ENCODE data around the gene ARAF.

DNA sequence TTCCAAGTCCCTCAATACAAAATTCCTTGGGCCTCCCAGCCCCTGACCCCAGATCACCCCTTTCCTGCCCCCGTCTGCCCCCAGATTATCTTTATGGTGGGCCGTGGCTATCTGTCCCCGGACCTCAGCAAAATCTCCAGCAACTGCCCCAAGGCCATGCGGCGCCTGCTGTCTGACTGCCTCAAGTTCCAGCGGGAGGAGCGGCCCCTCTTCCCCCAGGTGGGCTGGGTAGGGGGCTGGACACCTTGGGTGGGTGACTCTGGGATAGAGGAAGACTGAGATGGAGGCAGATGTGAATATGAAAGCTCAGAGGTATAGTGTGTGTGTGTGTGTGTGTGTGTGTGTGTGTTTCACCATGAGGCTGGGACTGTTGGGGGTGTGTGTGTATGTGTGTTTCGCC lies 9.8 kb downstream of the ARAF start:
- TF ChIP-seq, protein P1, sequence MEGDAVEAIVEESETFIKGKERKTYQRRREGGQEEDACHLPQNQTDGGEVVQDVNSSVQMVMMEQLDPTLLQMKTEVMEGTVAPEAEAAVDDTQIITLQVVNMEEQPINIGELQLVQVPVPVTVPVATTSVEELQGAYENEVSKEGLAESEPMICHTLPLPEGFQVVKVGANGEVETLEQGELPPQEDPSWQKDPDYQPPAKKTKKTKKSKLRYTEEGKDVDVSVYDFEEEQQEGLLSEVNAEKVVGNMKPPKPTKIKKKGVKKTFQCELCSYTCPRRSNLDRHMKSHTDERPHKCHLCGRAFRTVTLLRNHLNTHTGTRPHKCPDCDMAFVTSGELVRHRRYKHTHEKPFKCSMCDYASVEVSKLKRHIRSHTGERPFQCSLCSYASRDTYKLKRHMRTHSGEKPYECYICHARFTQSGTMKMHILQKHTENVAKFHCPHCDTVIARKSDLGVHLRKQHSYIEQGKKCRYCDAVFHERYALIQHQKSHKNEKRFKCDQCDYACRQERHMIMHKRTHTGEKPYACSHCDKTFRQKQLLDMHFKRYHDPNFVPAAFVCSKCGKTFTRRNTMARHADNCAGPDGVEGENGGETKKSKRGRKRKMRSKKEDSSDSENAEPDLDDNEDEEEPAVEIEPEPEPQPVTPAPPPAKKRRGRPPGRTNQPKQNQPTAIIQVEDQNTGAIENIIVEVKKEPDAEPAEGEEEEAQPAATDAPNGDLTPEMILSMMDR (IDR thresholded peaks at IDR 0.05): no peak
- TF ChIP-seq ZFX (IDR thresholded peaks at IDR 0.05; ENCODE audit: borderline replicate concordance): no peak

Data from 22Rv1 (cell line).